WTC11 (cell line): ENCODE results near the gene HBEGF. TPM values are rescaled to one million over a fixed set of nuclear protein-coding genes. Genes with fewer than 3 reads are reported as not detected.

Experiments
- ATAC-seq: fragments of 200-7000 bp; cut with Tn5 transposase; 2 replicates; pipeline ENCODE4 v1.10.0; 2021; ENCODE audit warnings: mild to moderate bottlenecking, moderate library complexity
- CTCF ChIA-PET: fragments of 300-600 bp; sonication (Branson Sonifier 250); formaldehyde crosslinking; loops from one replicate; lab custom pipeline; 2021; ENCODE audit warnings: antibody characterized with exemption; lab: Charles Lee
- POLR2A ChIA-PET: fragments of 350-600 bp; sonication (Branson Sonifier 250); formaldehyde crosslinking; loops from one replicate; lab custom pipeline; 2021; ENCODE audit warnings: antibody characterized with exemption; lab: Charles Lee
- DNase-seq: peaks from one replicate; pipeline ENCODE4 v3.0.0; 2021; ENCODE audit warnings: low spot score
- H3K27ac Mint-ChIP-seq: 2 replicates; pipeline ENCODE4 v1.8.0; 2021; ENCODE audit warnings: mixed read lengths
- H3K27me3 Mint-ChIP-seq: 2 replicates; pipeline ENCODE4 v1.8.0; 2021; ENCODE audit warnings: low read depth, mild to moderate bottlenecking, moderate library complexity, mixed read lengths
- H3K36me3 Mint-ChIP-seq: 2 replicates; pipeline ENCODE4 v1.8.0; 2021; ENCODE audit warnings: mixed read lengths
- H3K4me1 Mint-ChIP-seq: 2 replicates; pipeline ENCODE4 v1.8.0; 2022; ENCODE audit warnings: mixed read lengths
- H3K4me3 Mint-ChIP-seq: 2 replicates; pipeline ENCODE4 v1.8.0; 2021; ENCODE audit warnings: mild to moderate bottlenecking, moderate library complexity, mixed read lengths
- H3K9me3 Mint-ChIP-seq: 2 replicates; pipeline ENCODE4 v1.8.0; 2021; ENCODE audit warnings: mixed read lengths
- HMGA2 ChIP-seq: fragments of 250-450 bp; sonication (Bioruptor Pico); IDR thresholded peaks from 2 replicates; pipeline ENCODE4 v1.4.0; 2021; ENCODE audit warnings: mild to moderate bottlenecking, moderate library complexity
- KAT7 ChIP-seq: sonication (generic); formaldehyde crosslinking; IDR thresholded peaks from 2 replicates; pipeline ENCODE4 v1.8.1; 2023; ENCODE audit warnings: missing genetic modification reagents, mild to moderate bottlenecking, borderline replicate concordance
- MXD4 ChIP-seq: fragments of 250-450 bp; sonication (Bioruptor Pico); IDR thresholded peaks from 2 replicates; pipeline ENCODE4 v1.8.0; 2021; ENCODE audit warnings: mild to moderate bottlenecking, moderate library complexity, borderline replicate concordance
- SMAD4 ChIP-seq: sonication (generic); formaldehyde crosslinking; IDR thresholded peaks from 2 replicates; pipeline ENCODE4 v1.8.0; 2022; ENCODE audit warnings: mild to moderate bottlenecking, missing genetic modification reagents
- TCF7 ChIP-seq: sonication (generic); formaldehyde crosslinking; IDR thresholded peaks from 2 replicates; pipeline ENCODE4 v1.8.0; 2022; ENCODE audit warnings: mild to moderate bottlenecking, low read depth, missing genetic modification reagents, moderate library complexity
- ZBTB21 ChIP-seq: sonication (generic); formaldehyde crosslinking; IDR thresholded peaks from 2 replicates; pipeline ENCODE4 v1.8.1; 2023; ENCODE audit warnings: mild to moderate bottlenecking, missing genetic modification reagents, borderline replicate concordance
- ZNF121 ChIP-seq: sonication (generic); formaldehyde crosslinking; IDR thresholded peaks from 2 replicates; pipeline ENCODE4 v1.8.0; 2023; ENCODE audit warnings: missing genetic modification reagents
- ZNF219 ChIP-seq: sonication (generic); formaldehyde crosslinking; IDR thresholded peaks from 2 replicates; pipeline ENCODE4 v1.8.0; 2023; ENCODE audit warnings: missing genetic modification reagents, mild to moderate bottlenecking, borderline replicate concordance
- total RNA-seq: library from RNA; stranded (reverse); gene quantifications from 3 replicates; pipeline ENCODE4 v1.2.3, GENCODE V29; 2021
- TF ChIP-seq, protein P1 (sequence below): sonication (generic); formaldehyde crosslinking; IDR thresholded peaks from 2 replicates; pipeline ENCODE4 v1.8.1; 2023; ENCODE audit warnings: mild to moderate bottlenecking, moderate library complexity, missing genetic modification reagents
- TF ChIP-seq, protein P2 (sequence below): fragments of 200-600 bp; IDR thresholded peaks from 2 replicates; pipeline ENCODE4 v1.8.0; 2022; ENCODE audit warnings: antibody characterized with exemption
- TF ChIP-seq, protein P3 (sequence below): sonication (generic); formaldehyde crosslinking; IDR thresholded peaks from 2 replicates; pipeline ENCODE4 v1.8.1; 2022; ENCODE audit warnings: missing genetic modification reagents, borderline replicate concordance
- TF ChIP-seq, protein P4 (sequence below): sonication (generic); formaldehyde crosslinking; conservative IDR thresholded peaks from 2 replicates; pipeline ENCODE4 v1.8.1; 2023; ENCODE audit warnings: mild to moderate bottlenecking, low read depth, missing genetic modification reagents, moderate library complexity
- TF ChIP-seq, protein P5 (sequence below): sonication (generic); formaldehyde crosslinking; IDR thresholded peaks from 2 replicates; pipeline ENCODE4 v1.8.1; 2023; ENCODE audit warnings: mild to moderate bottlenecking, missing genetic modification reagents, moderate library complexity
- TF ChIP-seq, protein P6 (sequence below): sonication (generic); formaldehyde crosslinking; IDR thresholded peaks from 2 replicates; pipeline ENCODE4 v1.8.0; 2022; ENCODE audit warnings: mild to moderate bottlenecking, missing genetic modification reagents
- TF ChIP-seq, protein P7 (sequence below): sonication (generic); formaldehyde crosslinking; IDR thresholded peaks from 2 replicates; pipeline ENCODE4 v1.8.1; 2023; ENCODE audit warnings: mild to moderate bottlenecking, missing genetic modification reagents
- TF ChIP-seq, protein P8 (sequence below): fragments of 250-450 bp; sonication (Bioruptor Pico); IDR thresholded peaks from 2 replicates; pipeline ENCODE4 v1.9.0; 2021; ENCODE audit warnings: moderate library complexity, mild to moderate bottlenecking, inconsistent platforms, borderline replicate concordance

The HBEGF gene
- total RNA-seq, 1 experiment from 2014 or later, result 4.0 TPM

DNA sequence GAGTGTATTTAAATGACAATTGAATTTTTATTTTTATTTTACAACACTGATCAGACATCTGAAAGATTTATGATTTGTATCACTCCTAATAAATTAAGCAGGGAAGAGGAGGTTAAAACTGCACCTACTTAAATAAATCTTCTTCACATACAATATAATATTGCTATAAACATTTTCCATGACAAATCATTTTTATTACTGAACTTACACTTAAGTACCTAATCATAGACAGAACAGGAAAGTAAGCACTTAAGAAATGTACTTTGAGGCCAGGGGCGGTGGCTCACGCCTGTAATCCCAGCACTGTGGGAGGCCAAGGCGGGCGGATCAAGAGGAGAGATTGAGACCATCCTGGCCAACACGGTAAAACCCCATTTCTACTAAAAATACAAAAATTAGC is 47.3 kb downstream of the HBEGF start (continued):
- TF ChIP-seq, protein P1, sequence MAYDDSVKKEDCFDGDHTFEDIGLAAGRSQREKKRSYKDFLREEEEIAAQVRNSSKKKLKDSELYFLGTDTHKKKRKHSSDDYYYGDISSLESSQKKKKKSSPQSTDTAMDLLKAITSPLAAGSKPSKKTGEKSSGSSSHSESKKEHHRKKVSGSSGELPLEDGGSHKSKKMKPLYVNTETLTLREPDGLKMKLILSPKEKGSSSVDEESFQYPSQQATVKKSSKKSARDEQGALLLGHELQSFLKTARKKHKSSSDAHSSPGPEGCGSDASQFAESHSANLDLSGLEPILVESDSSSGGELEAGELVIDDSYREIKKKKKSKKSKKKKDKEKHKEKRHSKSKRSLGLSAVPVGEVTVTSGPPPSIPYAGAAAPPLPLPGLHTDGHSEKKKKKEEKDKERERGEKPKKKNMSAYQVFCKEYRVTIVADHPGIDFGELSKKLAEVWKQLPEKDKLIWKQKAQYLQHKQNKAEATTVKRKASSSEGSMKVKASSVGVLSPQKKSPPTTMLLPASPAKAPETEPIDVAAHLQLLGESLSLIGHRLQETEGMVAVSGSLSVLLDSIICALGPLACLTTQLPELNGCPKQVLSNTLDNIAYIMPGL (CRISPR knock-in tag), result no peak
- no peak for TF ChIP-seq SMAD4 (CRISPR knock-in tag)
- no peak for TF ChIP-seq MXD4 (CRISPR knock-in tag)
- TF ChIP-seq, protein P2, sequence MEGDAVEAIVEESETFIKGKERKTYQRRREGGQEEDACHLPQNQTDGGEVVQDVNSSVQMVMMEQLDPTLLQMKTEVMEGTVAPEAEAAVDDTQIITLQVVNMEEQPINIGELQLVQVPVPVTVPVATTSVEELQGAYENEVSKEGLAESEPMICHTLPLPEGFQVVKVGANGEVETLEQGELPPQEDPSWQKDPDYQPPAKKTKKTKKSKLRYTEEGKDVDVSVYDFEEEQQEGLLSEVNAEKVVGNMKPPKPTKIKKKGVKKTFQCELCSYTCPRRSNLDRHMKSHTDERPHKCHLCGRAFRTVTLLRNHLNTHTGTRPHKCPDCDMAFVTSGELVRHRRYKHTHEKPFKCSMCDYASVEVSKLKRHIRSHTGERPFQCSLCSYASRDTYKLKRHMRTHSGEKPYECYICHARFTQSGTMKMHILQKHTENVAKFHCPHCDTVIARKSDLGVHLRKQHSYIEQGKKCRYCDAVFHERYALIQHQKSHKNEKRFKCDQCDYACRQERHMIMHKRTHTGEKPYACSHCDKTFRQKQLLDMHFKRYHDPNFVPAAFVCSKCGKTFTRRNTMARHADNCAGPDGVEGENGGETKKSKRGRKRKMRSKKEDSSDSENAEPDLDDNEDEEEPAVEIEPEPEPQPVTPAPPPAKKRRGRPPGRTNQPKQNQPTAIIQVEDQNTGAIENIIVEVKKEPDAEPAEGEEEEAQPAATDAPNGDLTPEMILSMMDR, result no peak
- TF ChIP-seq ZNF121 (CRISPR knock-in tag), result no peak
- no peak for TF ChIP-seq HMGA2 (CRISPR knock-in tag)

DNA sequence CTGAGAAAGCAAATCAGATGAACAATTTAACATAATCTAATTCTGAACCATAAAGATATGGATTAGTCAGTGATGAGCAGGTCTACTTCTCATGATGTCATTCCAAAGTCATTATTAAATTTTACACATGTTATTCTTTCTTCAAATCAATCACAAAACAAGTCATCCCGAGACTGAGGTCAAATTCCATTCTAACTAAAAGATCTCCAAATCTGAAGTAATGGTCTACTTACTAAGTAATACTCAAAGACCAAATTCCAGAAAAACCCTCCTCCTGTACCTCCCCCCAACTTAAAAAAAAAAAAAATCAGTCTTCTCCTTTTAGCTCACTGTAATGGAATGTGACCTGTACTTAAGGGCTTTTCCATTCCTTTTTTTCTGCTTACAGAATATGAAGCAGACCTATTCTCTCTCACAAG is 48.2 kb downstream of the HBEGF start:
- peaks cover 15% of the 10 kb centered on the region for H3K36me3 Mint-ChIP-seq
- ATAC-seq (no peak), DNase-seq (no peak)
- H3K27ac Mint-ChIP-seq, result no peak overlapping the region
- TF ChIP-seq, protein P3, sequence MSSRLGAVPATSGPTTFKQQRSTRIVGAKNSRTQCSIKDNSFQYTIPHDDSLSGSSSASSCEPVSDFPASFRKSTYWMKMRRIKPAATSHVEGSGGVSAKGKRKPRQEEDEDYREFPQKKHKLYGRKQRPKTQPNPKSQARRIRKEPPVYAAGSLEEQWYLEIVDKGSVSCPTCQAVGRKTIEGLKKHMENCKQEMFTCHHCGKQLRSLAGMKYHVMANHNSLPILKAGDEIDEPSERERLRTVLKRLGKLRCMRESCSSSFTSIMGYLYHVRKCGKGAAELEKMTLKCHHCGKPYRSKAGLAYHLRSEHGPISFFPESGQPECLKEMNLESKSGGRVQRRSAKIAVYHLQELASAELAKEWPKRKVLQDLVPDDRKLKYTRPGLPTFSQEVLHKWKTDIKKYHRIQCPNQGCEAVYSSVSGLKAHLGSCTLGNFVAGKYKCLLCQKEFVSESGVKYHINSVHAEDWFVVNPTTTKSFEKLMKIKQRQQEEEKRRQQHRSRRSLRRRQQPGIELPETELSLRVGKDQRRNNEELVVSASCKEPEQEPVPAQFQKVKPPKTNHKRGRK (CRISPR knock-in tag), result no peak
- TF ChIP-seq, protein P4, sequence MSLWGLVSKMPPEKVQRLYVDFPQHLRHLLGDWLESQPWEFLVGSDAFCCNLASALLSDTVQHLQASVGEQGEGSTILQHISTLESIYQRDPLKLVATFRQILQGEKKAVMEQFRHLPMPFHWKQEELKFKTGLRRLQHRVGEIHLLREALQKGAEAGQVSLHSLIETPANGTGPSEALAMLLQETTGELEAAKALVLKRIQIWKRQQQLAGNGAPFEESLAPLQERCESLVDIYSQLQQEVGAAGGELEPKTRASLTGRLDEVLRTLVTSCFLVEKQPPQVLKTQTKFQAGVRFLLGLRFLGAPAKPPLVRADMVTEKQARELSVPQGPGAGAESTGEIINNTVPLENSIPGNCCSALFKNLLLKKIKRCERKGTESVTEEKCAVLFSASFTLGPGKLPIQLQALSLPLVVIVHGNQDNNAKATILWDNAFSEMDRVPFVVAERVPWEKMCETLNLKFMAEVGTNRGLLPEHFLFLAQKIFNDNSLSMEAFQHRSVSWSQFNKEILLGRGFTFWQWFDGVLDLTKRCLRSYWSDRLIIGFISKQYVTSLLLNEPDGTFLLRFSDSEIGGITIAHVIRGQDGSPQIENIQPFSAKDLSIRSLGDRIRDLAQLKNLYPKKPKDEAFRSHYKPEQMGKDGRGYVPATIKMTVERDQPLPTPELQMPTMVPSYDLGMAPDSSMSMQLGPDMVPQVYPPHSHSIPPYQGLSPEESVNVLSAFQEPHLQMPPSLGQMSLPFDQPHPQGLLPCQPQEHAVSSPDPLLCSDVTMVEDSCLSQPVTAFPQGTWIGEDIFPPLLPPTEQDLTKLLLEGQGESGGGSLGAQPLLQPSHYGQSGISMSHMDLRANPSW, result no peak
- TF ChIP-seq, protein P5, sequence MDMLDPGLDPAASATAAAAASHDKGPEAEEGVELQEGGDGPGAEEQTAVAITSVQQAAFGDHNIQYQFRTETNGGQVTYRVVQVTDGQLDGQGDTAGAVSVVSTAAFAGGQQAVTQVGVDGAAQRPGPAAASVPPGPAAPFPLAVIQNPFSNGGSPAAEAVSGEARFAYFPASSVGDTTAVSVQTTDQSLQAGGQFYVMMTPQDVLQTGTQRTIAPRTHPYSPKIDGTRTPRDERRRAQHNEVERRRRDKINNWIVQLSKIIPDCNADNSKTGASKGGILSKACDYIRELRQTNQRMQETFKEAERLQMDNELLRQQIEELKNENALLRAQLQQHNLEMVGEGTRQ (CRISPR knock-in tag), result no peak
- TF ChIP-seq, protein P6, sequence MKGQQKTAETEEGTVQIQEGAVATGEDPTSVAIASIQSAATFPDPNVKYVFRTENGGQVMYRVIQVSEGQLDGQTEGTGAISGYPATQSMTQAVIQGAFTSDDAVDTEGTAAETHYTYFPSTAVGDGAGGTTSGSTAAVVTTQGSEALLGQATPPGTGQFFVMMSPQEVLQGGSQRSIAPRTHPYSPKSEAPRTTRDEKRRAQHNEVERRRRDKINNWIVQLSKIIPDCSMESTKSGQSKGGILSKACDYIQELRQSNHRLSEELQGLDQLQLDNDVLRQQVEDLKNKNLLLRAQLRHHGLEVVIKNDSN (CRISPR knock-in tag), result no peak
- TF ChIP-seq ZBTB21, result no peak
- TF ChIP-seq, protein P7, sequence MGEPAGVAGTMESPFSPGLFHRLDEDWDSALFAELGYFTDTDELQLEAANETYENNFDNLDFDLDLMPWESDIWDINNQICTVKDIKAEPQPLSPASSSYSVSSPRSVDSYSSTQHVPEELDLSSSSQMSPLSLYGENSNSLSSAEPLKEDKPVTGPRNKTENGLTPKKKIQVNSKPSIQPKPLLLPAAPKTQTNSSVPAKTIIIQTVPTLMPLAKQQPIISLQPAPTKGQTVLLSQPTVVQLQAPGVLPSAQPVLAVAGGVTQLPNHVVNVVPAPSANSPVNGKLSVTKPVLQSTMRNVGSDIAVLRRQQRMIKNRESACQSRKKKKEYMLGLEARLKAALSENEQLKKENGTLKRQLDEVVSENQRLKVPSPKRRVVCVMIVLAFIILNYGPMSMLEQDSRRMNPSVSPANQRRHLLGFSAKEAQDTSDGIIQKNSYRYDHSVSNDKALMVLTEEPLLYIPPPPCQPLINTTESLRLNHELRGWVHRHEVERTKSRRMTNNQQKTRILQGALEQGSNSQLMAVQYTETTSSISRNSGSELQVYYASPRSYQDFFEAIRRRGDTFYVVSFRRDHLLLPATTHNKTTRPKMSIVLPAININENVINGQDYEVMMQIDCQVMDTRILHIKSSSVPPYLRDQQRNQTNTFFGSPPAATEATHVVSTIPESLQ (CRISPR knock-in tag), result no peak
- TF ChIP-seq TCF7, result no peak
- no peak for TF ChIP-seq ZNF219
- TF ChIP-seq, protein P8, sequence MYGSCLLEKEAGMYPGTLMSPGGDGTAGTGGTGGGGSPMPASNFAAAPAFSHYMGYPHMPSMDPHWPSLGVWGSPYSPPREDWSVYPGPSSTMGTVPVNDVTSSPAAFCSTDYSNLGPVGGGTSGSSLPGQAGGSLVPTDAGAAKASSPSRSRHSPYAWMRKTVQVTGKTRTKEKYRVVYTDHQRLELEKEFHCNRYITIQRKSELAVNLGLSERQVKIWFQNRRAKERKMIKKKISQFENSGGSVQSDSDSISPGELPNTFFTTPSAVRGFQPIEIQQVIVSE, result no peak
- TF ChIP-seq KAT7 (CRISPR knock-in tag), result no peak
- ChIA-PET CTCF (interaction anchor here (0.8 to 1.4 kb wide), 3 partner anchors 48 to 58 kb away, joined by 3 to 5 read pairs (median 4); partner anchors contain the start of gene HBEGF), POLR2A (no interaction called here)
- H3K4me1 Mint-ChIP-seq, result peaks cover 21% of the 10 kb centered on the region
- no peaks in the 10 kb centered on the region for H3K27me3 Mint-ChIP-seq
- no peaks in the 10 kb centered on the region for H3K9me3 Mint-ChIP-seq
- no peak overlapping the region for H3K4me3 Mint-ChIP-seq
